CD4-positive, alpha-beta T cell (primary cell): ENCODE measurements around the gene ZNF488. TPM values are rescaled to one million over a fixed set of nuclear protein-coding genes. Genes with fewer than 3 reads are reported as not detected.
A peak's percentile ranks its signal among the peaks of the same experiment; 100 is the strongest.

Source experiments
- ATAC-seq: fragments of 200-7000 bp; cut with Tn5 transposase; one replicate; pipeline ENCODE4 v1.10.0; 2022; ENCODE audit warnings: mild to moderate bottlenecking; ENCODE audit not compliant: poor library complexity
- CTCF ChIA-PET: fragments of 350-600 bp; sonication (Branson Sonifier 250); formaldehyde crosslinking; loops from one replicate; lab custom pipeline; 2021; ENCODE audit warnings: antibody characterized with exemption, inconsistent platforms; lab: Charles Lee
- POLR2A ChIA-PET: fragments of 350-600 bp; sonication (Branson Sonifier 250); formaldehyde crosslinking; loops from one replicate; lab custom pipeline; 2021; ENCODE audit warnings: antibody characterized with exemption, inconsistent platforms; lab: Charles Lee
- DNase-seq, 14 experiments: peaks; one replicate each; pipeline ENCODE4 v3.0.0-alpha.2; 2013 to 2020; ENCODE audit warnings: mixed read lengths in 2 of 14
- H3K27ac ChIP-seq, 2 donors: one replicate each; pipeline versions ENCODE4 v1.5.1 to v1.7.0; 2013; ENCODE audit warnings: low read length in 2 of 2, low read depth in 1 of 2, mild to moderate bottlenecking in 1 of 2
- H3K27me3 ChIP-seq, 2 experiments: 1 replicate in 1 of 2; 2 replicates in 1 of 2; pipeline versions ENCODE4 v1.6.1 to v1.7.0; 2013; ENCODE audit warnings: low read length in 2 of 2, control low read depth in 1 of 2, mild to moderate bottlenecking in 1 of 2, moderate library complexity in 1 of 2; ENCODE audit not compliant: insufficient read depth in 2 of 2, control insufficient read depth in 1 of 2
- H3K36me3 ChIP-seq: one replicate; pipeline ENCODE4 v1.6.1; 2013; ENCODE audit warnings: low read length, control low read depth; ENCODE audit not compliant: insufficient read depth
- H3K4me1 ChIP-seq: one replicate; pipeline ENCODE4 v1.6.1; 2013; ENCODE audit warnings: low read length, control low read depth; ENCODE audit not compliant: insufficient read depth
- H3K4me3 ChIP-seq: one replicate; pipeline ENCODE4 v1.5.1; 2013; ENCODE audit warnings: mild to moderate bottlenecking, low read length, moderate library complexity
- H3K9me3 ChIP-seq, 2 experiments: 1 replicate in 1 of 2; 2 replicates in 1 of 2; pipeline versions ENCODE4 v1.6.1 to v1.7.0; 2013; ENCODE audit warnings: low read length in 2 of 2, mild to moderate bottlenecking in 2 of 2, control low read depth in 1 of 2, moderate library complexity in 1 of 2; ENCODE audit not compliant: control insufficient read depth in 1 of 2, insufficient read depth in 1 of 2
- H3K27ac Mint-ChIP-seq: one replicate; pipeline ENCODE4 v1.8.0; 2020; ENCODE audit warnings: mixed read lengths
- H3K27me3 Mint-ChIP-seq: one replicate; pipeline ENCODE4 v1.8.0; 2021; ENCODE audit warnings: mixed read lengths
- H3K36me3 Mint-ChIP-seq: one replicate; pipeline ENCODE4 v1.8.0; 2021; ENCODE audit warnings: low read depth, mixed read lengths
- H3K4me1 Mint-ChIP-seq: one replicate; pipeline ENCODE4 v1.8.0; 2021; ENCODE audit warnings: low read depth, mixed read lengths
- H3K4me3 Mint-ChIP-seq: one replicate; pipeline ENCODE4 v1.8.0; 2020; ENCODE audit warnings: mild to moderate bottlenecking, mixed read lengths
- H3K9me3 Mint-ChIP-seq: one replicate; pipeline ENCODE4 v1.8.0; 2020; ENCODE audit warnings: mixed read lengths
- intact Hi-C, 2 experiments: fragments of 100-400 bp; cut with DNase I in 1 of 2; cut with micrococcal nuclease in 1 of 2; formaldehyde crosslinking; loops; one replicate each; pipeline versions ENCODE4 v1.15.1 to v1.9.0; 2023 to 2025; cut with DNase I, micrococcal nuclease
- total RNA-seq, 174 experiments: library from RNA in 2 of 174; stranded (reverse) in 2 of 174; gene quantifications; one replicate each; pipeline ENCODE4 v1.2.3 and lab custom pipeline; 2021 to 2026
- TF ChIP-seq, protein P1 (sequence below): fragments of 200-600 bp; IDR thresholded peaks from one replicate; pipeline ENCODE4 v1.8.0; 2022; ENCODE audit warnings: antibody characterized with exemption, mild to moderate bottlenecking

The ZNF488 gene
- total RNA-seq, 2 experiments from 2014 or later, result not detected

DNA sequence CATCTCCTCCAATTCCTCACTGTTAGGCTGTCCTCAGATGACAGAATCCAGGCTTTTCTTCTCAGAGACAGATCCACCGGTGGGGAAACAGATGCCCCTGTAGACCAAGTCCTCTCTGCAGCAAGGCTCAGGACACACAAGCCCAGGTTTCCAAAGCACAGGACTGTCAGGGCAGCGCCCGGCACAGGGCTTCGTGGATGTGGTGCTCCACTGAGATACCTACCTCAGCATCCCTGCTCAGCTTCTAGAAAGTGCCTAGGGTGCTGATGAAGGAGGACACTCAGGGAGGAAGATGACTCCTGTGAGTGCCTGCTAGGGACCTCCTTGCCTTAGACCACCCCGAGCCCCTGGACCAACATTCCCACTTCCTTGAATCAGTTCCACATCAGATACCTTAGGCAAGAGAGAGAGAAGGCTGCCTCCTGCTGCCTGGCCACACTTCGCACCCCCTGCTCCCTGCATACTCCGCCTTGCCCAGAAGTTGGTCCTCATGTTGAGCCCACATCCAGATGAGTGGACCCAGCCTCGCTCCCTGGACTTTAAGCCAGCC is 44.8 kb downstream of the ZNF488 start:
- CTCF ChIA-PET, result interaction anchor here (0.6 to 1.1 kb wide), 2 partner anchors 291 to 342 kb away, joined by 3 read pairs; no protein-coding TSS in a partner anchor
- Histone ChIP-seq H3K27me3 (peaks cover 0 to 5% of the 10 kb centered on the region in 2 experiments), H3K4me1 (no peaks in the 10 kb centered on the region), H3K27ac (no peak overlapping the region), H3K36me3 (no peaks in the 10 kb centered on the region), H3K4me3 (no peak overlapping the region), H3K9me3 (no peaks in the 10 kb centered on the region)
- TF ChIP-seq, protein P1, sequence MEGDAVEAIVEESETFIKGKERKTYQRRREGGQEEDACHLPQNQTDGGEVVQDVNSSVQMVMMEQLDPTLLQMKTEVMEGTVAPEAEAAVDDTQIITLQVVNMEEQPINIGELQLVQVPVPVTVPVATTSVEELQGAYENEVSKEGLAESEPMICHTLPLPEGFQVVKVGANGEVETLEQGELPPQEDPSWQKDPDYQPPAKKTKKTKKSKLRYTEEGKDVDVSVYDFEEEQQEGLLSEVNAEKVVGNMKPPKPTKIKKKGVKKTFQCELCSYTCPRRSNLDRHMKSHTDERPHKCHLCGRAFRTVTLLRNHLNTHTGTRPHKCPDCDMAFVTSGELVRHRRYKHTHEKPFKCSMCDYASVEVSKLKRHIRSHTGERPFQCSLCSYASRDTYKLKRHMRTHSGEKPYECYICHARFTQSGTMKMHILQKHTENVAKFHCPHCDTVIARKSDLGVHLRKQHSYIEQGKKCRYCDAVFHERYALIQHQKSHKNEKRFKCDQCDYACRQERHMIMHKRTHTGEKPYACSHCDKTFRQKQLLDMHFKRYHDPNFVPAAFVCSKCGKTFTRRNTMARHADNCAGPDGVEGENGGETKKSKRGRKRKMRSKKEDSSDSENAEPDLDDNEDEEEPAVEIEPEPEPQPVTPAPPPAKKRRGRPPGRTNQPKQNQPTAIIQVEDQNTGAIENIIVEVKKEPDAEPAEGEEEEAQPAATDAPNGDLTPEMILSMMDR, result no peak
- POLR2A ChIA-PET, result no interaction called here
- H3K4me1 Mint-ChIP-seq, result no peaks in the 10 kb centered on the region
- DNase-seq, result no peak
- H3K36me3 Mint-ChIP-seq, result no peaks in the 10 kb centered on the region
- H3K9me3 Mint-ChIP-seq, result no peaks in the 10 kb centered on the region
- H3K27me3 Mint-ChIP-seq, result peaks cover 6% of the 10 kb centered on the region
- intact Hi-C loops, result no loop called here
- no peak for ATAC-seq
- no peak overlapping the region for H3K27ac Mint-ChIP-seq
- H3K4me3 Mint-ChIP-seq, result no peak overlapping the region

DNA sequence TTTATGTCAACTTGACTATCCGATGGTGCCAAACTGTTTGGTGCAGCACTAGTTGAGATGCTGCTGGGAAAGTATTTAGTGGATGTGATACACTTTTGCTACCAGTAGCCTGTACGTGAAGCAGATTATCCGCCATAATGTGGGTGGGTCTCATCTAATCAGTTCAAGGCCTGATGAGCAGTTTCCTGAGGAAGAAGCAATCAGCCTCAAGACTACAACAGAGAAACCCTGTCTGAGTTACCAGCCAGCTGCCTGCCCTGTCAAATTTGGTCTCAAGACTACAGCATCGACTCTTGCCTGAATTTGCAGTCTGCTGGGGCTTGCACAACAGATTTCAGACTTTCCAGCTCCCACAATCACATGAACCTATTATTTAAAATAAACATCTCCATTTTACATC is 46.8 kb downstream of the ZNF488 start:
- no peaks in the 10 kb centered on the region for H3K9me3 ChIP-seq
- POLR2A ChIA-PET, result no interaction called here

DNA sequence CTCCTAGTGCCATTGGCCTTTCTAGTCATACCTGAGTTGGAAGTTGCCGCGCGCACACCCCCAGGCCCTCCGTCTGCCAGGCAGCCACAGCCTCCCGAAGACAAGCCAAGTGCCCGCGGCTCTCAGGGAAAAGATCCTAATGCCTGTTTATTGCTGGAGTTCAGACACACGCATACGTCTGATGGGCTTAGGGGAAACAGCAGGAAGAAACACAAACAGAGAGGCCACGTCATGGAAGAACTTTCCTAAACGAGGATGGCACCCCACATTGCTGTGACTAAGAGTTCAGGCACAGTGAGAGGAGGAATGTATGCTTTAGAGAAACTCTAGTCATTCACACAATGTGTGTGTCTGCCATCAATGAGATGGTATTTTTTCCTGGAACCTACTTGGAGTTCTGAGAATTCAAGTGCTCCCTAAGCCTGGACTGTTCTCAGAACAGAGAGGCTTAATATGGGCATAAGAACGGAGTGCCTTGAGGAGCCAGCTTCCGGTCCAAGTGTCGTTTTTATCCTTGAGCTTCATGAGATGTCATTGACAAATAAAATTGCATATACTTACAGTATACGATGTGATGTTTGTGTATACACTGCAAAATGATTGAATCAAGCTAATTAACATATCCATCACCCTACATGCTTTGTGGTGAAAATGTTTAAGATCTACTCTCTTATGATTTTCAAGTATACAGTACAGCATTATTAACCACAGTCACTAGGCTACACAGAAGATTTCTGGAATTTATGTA is 47.5 kb downstream of the ZNF488 start:
- no peak overlapping the region for H3K4me3 Mint-ChIP-seq
- DNase-seq, result peak in 1 of 14 experiments; percentile 14
- ChIA-PET CTCF (no interaction called here), POLR2A (no interaction called here)
- Histone ChIP-seq H3K27me3 (peaks cover 0 to 5% of the 10 kb centered on the region in 2 experiments), H3K4me1 (no peaks in the 10 kb centered on the region), H3K9me3 (no peaks in the 10 kb centered on the region), H3K36me3 (no peaks in the 10 kb centered on the region), H3K4me3 (no peak overlapping the region), H3K27ac (no peak overlapping the region)
- H3K9me3 Mint-ChIP-seq, result no peaks in the 10 kb centered on the region
- H3K27ac Mint-ChIP-seq, result no peak overlapping the region
- H3K36me3 Mint-ChIP-seq, result no peaks in the 10 kb centered on the region
- peaks cover 6% of the 10 kb centered on the region for H3K27me3 Mint-ChIP-seq
- intact Hi-C loops, result no loop called here
- no peaks in the 10 kb centered on the region for H3K4me1 Mint-ChIP-seq
- TF ChIP-seq, protein P1, result no peak
- ATAC-seq, result no peak

More for the DNA sequence above, 46.8 kb downstream of the ZNF488 start:
- Histone ChIP-seq H3K27me3 (peaks cover 0 to 5% of the 10 kb centered on the region in 2 experiments), H3K4me3 (no peak overlapping the region), H3K4me1 (no peaks in the 10 kb centered on the region), H3K36me3 (no peaks in the 10 kb centered on the region), H3K27ac (no peak overlapping the region)
- H3K9me3 Mint-ChIP-seq, result no peaks in the 10 kb centered on the region
- no peak overlapping the region for H3K4me3 Mint-ChIP-seq
- intact Hi-C loops, result no loop called here
- no peaks in the 10 kb centered on the region for H3K4me1 Mint-ChIP-seq
- H3K36me3 Mint-ChIP-seq, result no peaks in the 10 kb centered on the region
- no peak overlapping the region for H3K27ac Mint-ChIP-seq
- no peak for DNase-seq
- CTCF ChIA-PET, result no interaction called here
- TF ChIP-seq, protein P1, result no peak
- H3K27me3 Mint-ChIP-seq, result peaks cover 6% of the 10 kb centered on the region
- ATAC-seq, result no peak
